Measurements from ENCODE around the gene ASS1. TPM values are rescaled to one million over a fixed set of nuclear protein-coding genes. Genes with fewer than 3 reads are reported as not detected.

Gene ASS1
- total and polyA plus RNA-seq, 2 of the 13 experiments (the other 11 are each of a cell fraction or from before 2014, with no cell fraction given), result 77.6 to 122 TPM

DNA sequence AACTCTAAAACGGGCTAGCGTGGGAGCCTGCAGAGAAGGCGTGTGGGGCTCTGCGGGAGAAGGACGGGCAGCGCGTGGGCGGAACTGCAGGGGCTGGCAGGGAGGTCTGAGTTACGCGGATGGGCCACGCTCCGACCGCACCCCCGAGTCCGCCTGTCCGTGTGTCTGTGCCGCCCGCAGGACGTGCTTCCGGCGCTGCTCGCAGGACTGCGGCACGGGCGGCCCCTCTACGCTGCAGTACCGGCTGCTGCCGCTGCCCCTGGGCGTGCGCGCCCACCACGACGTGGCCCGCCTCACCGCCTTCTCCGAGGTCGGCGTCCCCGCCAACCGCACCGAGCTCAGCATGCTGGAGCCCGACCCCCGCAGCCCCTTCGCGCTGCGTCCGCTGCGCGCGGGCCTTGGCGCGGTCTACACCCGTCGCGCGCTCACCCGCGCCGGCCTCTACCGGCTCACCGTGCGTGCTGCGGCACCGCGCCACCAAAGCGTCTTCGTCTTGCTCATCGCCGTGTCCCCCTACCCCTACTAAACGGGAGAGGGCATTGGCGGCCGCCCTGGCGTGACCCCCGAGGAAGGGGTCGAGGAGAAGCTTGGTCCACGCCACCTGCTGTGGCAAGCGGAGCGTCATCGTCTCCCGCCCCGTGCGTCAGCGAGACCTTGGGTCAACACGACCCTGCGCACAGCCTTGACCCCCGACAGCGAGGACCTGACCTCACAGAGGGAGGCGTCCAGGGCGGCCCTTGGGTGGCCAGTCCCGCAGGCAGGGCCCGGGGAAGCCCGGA is 11.4 kb upstream of the ASS1 start (continued):
- TF ChIP-seq REXO4 (CRISPR knock-in tag; IDR thresholded peaks at IDR 0.05; ENCODE audit: borderline replicate concordance), result 0 out of 2 replicates have a peak, but pooled peaks have one; percentile 7
- TF ChIP-seq RFX1 (IDR thresholded peaks at IDR 0.05), result no peak
- no peak for TF ChIP-seq ELF4 (CRISPR knock-in tag; IDR thresholded peaks at IDR 0.05; ENCODE audit: borderline replicate concordance)
- no peak for TF ChIP-seq ZNF256 (CRISPR knock-in tag; conservative IDR thresholded peaks at IDR 0.05)
- peak; percentile 91; the same call in 1 of the 2 replicates for TF ChIP-seq LBX2 (CRISPR knock-in tag; IDR thresholded peaks at IDR 0.05; ENCODE audit: borderline replicate concordance)
- no peak for TF ChIP-seq NFYB (CRISPR knock-in tag; IDR thresholded peaks at IDR 0.05)
- TF ChIP-seq TFE3 (CRISPR knock-in tag; IDR thresholded peaks at IDR 0.05), result no peak
- peak; percentile 66 for TF ChIP-seq HNF4A (CRISPR knock-in tag; IDR thresholded peaks at IDR 0.05)
- TF ChIP-seq RARG (CRISPR knock-in tag; IDR thresholded peaks at IDR 0.05; ENCODE audit: low read depth), result no peak
- TF ChIP-seq KLF15 (CRISPR knock-in tag; IDR thresholded peaks at IDR 0.05; ENCODE audit: borderline replicate concordance), result no peak
- no peak for TF ChIP-seq KAT2B (IDR thresholded peaks at IDR 0.05; ENCODE audit: borderline replicate concordance, low read depth, low read length)
- TF ChIP-seq, protein P1, sequence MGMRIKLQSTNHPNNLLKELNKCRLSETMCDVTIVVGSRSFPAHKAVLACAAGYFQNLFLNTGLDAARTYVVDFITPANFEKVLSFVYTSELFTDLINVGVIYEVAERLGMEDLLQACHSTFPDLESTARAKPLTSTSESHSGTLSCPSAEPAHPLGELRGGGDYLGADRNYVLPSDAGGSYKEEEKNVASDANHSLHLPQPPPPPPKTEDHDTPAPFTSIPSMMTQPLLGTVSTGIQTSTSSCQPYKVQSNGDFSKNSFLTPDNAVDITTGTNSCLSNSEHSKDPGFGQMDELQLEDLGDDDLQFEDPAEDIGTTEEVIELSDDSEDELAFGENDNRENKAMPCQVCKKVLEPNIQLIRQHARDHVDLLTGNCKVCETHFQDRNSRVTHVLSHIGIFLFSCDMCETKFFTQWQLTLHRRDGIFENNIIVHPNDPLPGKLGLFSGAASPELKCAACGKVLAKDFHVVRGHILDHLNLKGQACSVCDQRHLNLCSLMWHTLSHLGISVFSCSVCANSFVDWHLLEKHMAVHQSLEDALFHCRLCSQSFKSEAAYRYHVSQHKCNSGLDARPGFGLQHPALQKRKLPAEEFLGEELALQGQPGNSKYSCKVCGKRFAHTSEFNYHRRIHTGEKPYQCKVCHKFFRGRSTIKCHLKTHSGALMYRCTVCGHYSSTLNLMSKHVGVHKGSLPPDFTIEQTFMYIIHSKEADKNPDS (CRISPR knock-in tag; IDR thresholded peaks at IDR 0.05), result peak; percentile 72; the same call in 1 of the 2 replicates
- TF ChIP-seq NR2C2 (CRISPR knock-in tag; IDR thresholded peaks at IDR 0.05; ENCODE audit: borderline replicate concordance), result peak; percentile 94
- no peak for TF ChIP-seq SOX6 (IDR thresholded peaks at IDR 0.05)
- no peak for TF ChIP-seq SOX6 (CRISPR knock-in tag; IDR thresholded peaks at IDR 0.05)
- no peak; the same call in none of the 2 replicates for TF ChIP-seq EED (CRISPR knock-in tag; IDR thresholded peaks at IDR 0.05)
- TF ChIP-seq POLR2AphosphoS5 (IDR thresholded peaks at IDR 0.05; ENCODE audit: low read depth, low read length), result no peak
- TF ChIP-seq GFI1 (CRISPR knock-in tag; IDR thresholded peaks at IDR 0.05; ENCODE audit: borderline replicate concordance), result no peak; the same call in 1 of the 2 replicates
- no peak for TF ChIP-seq ZHX1 (CRISPR knock-in tag; IDR thresholded peaks at IDR 0.05; ENCODE audit: low read depth)
- no peak for TF ChIP-seq YEATS2 (CRISPR knock-in tag; IDR thresholded peaks at IDR 0.05; ENCODE audit: borderline replicate concordance)
- no peak for TF ChIP-seq ZSCAN22 (CRISPR knock-in tag; IDR thresholded peaks at IDR 0.05)

Measured in HepG2 (cell line).